Heart right ventricle (tissue), 16 donors: ENCODE data around the gene EYA4. TPM values are rescaled to one million over a fixed set of nuclear protein-coding genes. Genes with fewer than 3 reads are reported as not detected.

Experiments used
- ATAC-seq, 8 donors: fragments of 200-7000 bp; cut with Tn5 transposase; one replicate each; pipeline ENCODE4 v1.9.1; 2020; ENCODE audit warnings: mild to moderate bottlenecking in 8 of 8, moderate library complexity in 8 of 8, moderate number of reproducible peaks in 1 of 8
- DNase-seq, 2 donors: peaks; one replicate each; pipeline ENCODE4 v3.0.0-alpha.2; 2020
- H3K27ac ChIP-seq, 10 donors: fragments of 200-600 bp; sonication (generic) in 2 of 10; one replicate each; pipeline versions ENCODE4 v1.5.0 to v1.8.0; 2020 to 2022; ENCODE audit warnings: mild to moderate bottlenecking in 3 of 10
- H3K27me3 ChIP-seq, 7 donors: fragments of 200-600 bp; one replicate each; pipeline ENCODE4 v1.8.0; 2021 to 2022; ENCODE audit warnings: mild to moderate bottlenecking in 2 of 7
- H3K36me3 ChIP-seq, 9 donors: fragments of 200-600 bp; sonication (generic) in 1 of 9; one replicate each; pipeline versions ENCODE4 v1.5.0 to v1.8.0; 2020 to 2022; ENCODE audit warnings: mild to moderate bottlenecking in 2 of 9
- H3K4me1 ChIP-seq, 9 donors: fragments of 200-600 bp; sonication (generic) in 1 of 9; one replicate each; pipeline versions ENCODE4 v1.5.0 to v1.8.0; 2020 to 2022; ENCODE audit warnings: mild to moderate bottlenecking in 4 of 9
- H3K4me3 ChIP-seq, 10 donors: fragments of 200-600 bp; sonication (generic) in 2 of 10; one replicate each; pipeline versions ENCODE4 v1.5.0 to v1.8.0; 2020 to 2022; ENCODE audit warnings: mild to moderate bottlenecking in 7 of 10, moderate library complexity in 2 of 10
- H3K9me3 ChIP-seq, 11 donors: fragments of 200-600 bp in 10 of 11; sonication (generic) in 2 of 11; one replicate each; pipeline versions ENCODE4 v1.5.0 to v1.8.0; 2013 to 2022; ENCODE audit warnings: mild to moderate bottlenecking in 2 of 11, control low read depth in 1 of 11, moderate library complexity in 1 of 11
- WGBS, 2 donors: extraction: QIAGEN DNeasy Blood & Tissue Kit; methylation state at CpG; one replicate each; pipeline ENCODE4 v1.1.7; 2013; ENCODE audit warnings: inconsistent platforms in 1 of 2; 5-methylcytosine and 5-hydroxymethylcytosine counted together
- intact Hi-C, 10 donors: fragments of 100-400 bp; cut with DNase I; formaldehyde crosslinking; loops; one replicate each; pipeline versions ENCODE4 v1.11.1 to v1.14.2; 2022
- polyA plus RNA-seq, 2 donors: library from polyadenylated mRNA; stranded (reverse); fragments of 200-250 nt; gene quantifications; one replicate each; pipeline ENCODE4 v1.2.3, GENCODE V29; 2013
- total RNA-seq, 10 donors: library from RNA; stranded (reverse); fragmentation: NEBNext Ultra II Directional in 3 of 10; extraction: Animal tissue kit (Norgen Biotek cat#: 25700) in 3 of 10; gene quantifications; one replicate each; pipeline versions ENCODE4 v1.2.1 to v1.2.4, GENCODE V29; 2021 to 2023
- TF ChIP-seq, protein P1 (sequence below), 9 donors: fragments of 200-600 bp; sonication (generic) in 2 of 9; IDR thresholded peaks; one replicate each; pipeline versions ENCODE4 v1.5.0 to v1.8.0; 2021 to 2022; ENCODE audit warnings: antibody characterized with exemption in 9 of 9, mild to moderate bottlenecking in 5 of 9, moderate library complexity in 1 of 9
- donor health status: Arrhythmogenic right ventricular cardiomyopathy.
- donor health status: ischemic (EF 13 %, LVEDD 7.1; RV severe dilation, severe dysfunction).
- donor health status: healthy with polysubstance abuse.
- donor health status: DM: no; HTN: yes; CAD: no.
- donor health status: DM: no; HTN: no; CAD: no.
- donor health status: ischemic (EF 25% LVEDD 6.9; RV normal size, moderate dysfunction).
- donor health status: ischemic (EF 25% LVEDD 5.7; RV mildly dilated, moderate dysfunction).
- donor health status: healthy.
- donor health status: DM: yes; HTN: yes; CAD: no.
- donor health status: Ischemic cardiomyopathy.
- donor health status: ischemic (EF 35%, LVEDD 5.7; RV mildly dilated, moderate dysfunction).
- donor health status: nonischemic (EF 11% LVEDD 7.7; RV severe dilation, severe dysfunction).
- donor health status: DM: yes; HTN: yes; CAD: no.
- donor health status: PGD.
- donor health status: ischemic (EF 29% LVEDD 5.4; RV normal size, mild dysfunction).
- donor health status: nonischemic (EF 23%, LVEDD 6.1; RV moderate dilation, normal function).

Gene EYA4
- total and polyA plus RNA-seq, 12 donors: 1.6 to 30.2 (median 17.9) TPM

DNA sequence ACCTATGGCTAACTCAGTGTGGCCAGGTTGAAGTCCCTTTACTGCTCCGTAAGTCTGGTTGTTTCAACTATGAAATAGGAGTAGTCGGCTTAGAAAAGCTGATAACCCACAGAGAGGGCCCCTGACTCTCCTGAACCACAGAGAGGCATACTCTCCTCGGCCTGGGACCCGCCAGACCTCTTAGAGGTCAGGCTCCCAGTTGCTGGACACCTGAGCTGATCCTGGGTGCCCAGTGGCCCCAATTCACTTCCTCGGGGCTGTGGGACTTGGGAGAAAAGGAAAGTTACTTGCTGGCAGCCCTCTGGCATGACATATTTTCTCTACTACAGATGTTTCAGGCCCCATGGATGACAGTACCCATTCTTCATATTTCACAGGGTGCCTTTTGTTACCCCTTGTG lies 34.2 kb upstream of the EYA4 start:
- TF ChIP-seq, protein P1, sequence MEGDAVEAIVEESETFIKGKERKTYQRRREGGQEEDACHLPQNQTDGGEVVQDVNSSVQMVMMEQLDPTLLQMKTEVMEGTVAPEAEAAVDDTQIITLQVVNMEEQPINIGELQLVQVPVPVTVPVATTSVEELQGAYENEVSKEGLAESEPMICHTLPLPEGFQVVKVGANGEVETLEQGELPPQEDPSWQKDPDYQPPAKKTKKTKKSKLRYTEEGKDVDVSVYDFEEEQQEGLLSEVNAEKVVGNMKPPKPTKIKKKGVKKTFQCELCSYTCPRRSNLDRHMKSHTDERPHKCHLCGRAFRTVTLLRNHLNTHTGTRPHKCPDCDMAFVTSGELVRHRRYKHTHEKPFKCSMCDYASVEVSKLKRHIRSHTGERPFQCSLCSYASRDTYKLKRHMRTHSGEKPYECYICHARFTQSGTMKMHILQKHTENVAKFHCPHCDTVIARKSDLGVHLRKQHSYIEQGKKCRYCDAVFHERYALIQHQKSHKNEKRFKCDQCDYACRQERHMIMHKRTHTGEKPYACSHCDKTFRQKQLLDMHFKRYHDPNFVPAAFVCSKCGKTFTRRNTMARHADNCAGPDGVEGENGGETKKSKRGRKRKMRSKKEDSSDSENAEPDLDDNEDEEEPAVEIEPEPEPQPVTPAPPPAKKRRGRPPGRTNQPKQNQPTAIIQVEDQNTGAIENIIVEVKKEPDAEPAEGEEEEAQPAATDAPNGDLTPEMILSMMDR (IDR thresholded peaks at IDR 0.05): no peak
- Histone ChIP-seq H3K36me3 (no peaks in the 10 kb centered on the region), H3K27me3 (no peaks in the 10 kb centered on the region), H3K27ac (no peak overlapping the region), H3K9me3 (peaks cover 0 to 12% (median 0%) of the 10 kb centered on the region in 11 donors), H3K4me3 (no peak overlapping the region), H3K4me1 (peaks cover 0 to 9% (median 0%) of the 10 kb centered on the region in 9 donors)
- no peak for DNase-seq
- no peak for ATAC-seq
- intact Hi-C loops: no loop called here
- WGBS, 2 donors: 74 to 81% methylated on average over 5 of the region's 5 CpGs

DNA sequence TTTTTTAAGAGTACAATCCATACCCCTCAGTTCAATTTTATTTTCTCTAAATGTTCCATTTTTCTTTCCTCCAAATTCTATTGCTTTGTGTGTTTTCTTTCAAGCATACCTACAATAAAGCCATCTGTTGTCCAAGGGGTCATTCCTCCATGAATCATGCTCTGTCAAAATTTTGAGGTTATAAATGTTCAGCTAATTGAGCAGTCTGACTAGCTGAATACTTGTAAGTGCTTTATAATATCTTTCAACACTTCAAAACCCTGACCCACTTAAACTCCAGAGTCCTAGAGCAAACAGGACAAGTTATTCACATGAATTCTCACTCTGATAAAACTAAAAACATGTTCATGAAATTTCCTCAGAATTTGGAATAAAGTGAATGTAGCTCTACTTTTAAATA lies 33.4 kb upstream of the EYA4 start:
- intact Hi-C loops: no loop called here
- Histone ChIP-seq H3K4me1 (peaks cover 0 to 9% (median 0%) of the 10 kb centered on the region in 9 donors), H3K36me3 (no peaks in the 10 kb centered on the region), H3K27me3 (no peaks in the 10 kb centered on the region), H3K27ac (no peak overlapping the region), H3K9me3 (peaks cover 0 to 12% (median 0%) of the 10 kb centered on the region in 11 donors), H3K4me3 (no peak overlapping the region)
- TF ChIP-seq, protein P1 (IDR thresholded peaks at IDR 0.05): no peak
- ATAC-seq: no peak
- no peak for DNase-seq

DNA sequence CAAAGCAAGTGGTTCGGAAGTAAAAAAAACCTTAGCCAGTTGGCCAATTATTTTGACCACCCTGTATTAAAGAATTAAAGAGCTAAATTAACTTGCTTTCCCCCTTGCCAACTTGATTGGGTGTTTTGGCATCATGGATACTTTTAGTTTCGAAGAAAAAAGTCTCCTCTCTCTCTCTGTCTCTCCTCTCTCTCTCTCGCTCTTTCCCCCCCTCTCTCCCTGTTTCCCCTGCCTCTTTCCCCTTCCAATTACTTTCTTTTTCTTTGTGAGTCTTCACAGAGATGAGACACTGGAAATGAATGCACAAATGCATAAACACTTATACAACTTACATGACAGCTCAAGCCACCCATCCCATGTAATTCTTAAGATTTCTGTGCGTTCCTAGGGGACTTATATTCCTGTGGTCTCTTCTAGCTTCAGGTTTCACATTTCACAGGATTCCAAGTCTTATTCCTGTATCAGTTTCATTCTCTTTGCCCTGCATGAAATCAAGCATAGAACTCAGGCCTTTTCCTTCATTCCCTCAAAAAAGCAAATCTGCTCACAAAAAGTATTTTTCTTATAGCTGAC lies 32.9 kb upstream of the EYA4 start:
- H3K4me3 ChIP-seq: no peak overlapping the region
- no peak for ATAC-seq
- no peaks in the 10 kb centered on the region for H3K27me3 ChIP-seq
- DNase-seq: no peak
- 65 to 81% methylated on average over 4 of the region's 4 CpGs for WGBS, 2 donors
- H3K27ac ChIP-seq: no peak overlapping the region
- H3K9me3 ChIP-seq: peaks cover 0 to 12% (median 0%) of the 10 kb centered on the region in 11 donors
- intact Hi-C loops: no loop called here
- no peaks in the 10 kb centered on the region for H3K36me3 ChIP-seq
- TF ChIP-seq, protein P1 (IDR thresholded peaks at IDR 0.05): no peak
- H3K4me1 ChIP-seq: peaks cover 0 to 9% (median 0%) of the 10 kb centered on the region in 9 donors

DNA sequence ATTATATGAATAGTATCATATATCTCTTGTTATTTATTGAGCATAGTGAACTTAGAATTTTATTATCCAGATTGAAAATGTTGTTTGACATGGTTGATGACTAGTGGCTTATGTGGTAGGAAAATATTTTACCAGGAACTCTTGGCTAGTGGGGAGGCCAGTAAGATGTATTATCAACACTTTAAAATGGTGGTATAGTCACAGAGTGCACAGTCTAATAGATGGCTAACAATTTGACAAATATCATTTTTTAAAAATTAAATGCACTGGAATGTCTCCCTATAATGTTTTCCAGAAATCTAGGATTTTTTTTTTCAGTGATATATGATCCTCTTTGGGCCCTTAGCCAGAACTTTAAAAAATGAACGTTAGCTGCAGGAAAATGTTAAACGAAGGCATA lies 26.9 kb upstream of the EYA4 start:
- ATAC-seq: no peak
- intact Hi-C loops: no loop called here
- no peaks in the 10 kb centered on the region for H3K27me3 ChIP-seq
- no peaks in the 10 kb centered on the region for H3K36me3 ChIP-seq
- TF ChIP-seq, protein P1 (IDR thresholded peaks at IDR 0.05): no peak
- H3K27ac ChIP-seq: no peak overlapping the region
- H3K4me1 ChIP-seq: no peaks in the 10 kb centered on the region
- peaks cover 0 to 9% (median 0%) of the 10 kb centered on the region in 11 donors for H3K9me3 ChIP-seq
- WGBS, 2 donors: 26 to 40% methylated on average over 2 of the region's 2 CpGs
- no peak overlapping the region for H3K4me3 ChIP-seq
- no peak for DNase-seq
